Sigmoid colon (tissue), 4 donors: Measurements from ENCODE around the gene EID2B.

Experiments used
- CTCF ChIP-seq, 4 experiments: fragments of 450-650 bp in 3 of 4; fragments of 200-600 bp in 1 of 4; IDR thresholded peaks; one replicate each; pipeline ENCODE4 v1.5.1; 2016 to 2019; ENCODE audit warnings: antibody characterized with exemption in 4 of 4, mild to moderate bottlenecking in 3 of 4, moderate library complexity in 2 of 4
- POLR2A ChIP-seq, 2 donors: fragments of 450-650 bp; IDR thresholded peaks; one replicate each; pipeline ENCODE4 v1.6.1; 2016; ENCODE audit warnings: antibody characterized with exemption in 2 of 2, mild to moderate bottlenecking in 2 of 2, moderate library complexity in 2 of 2
- POLR2AphosphoS5 ChIP-seq, 4 donors: sonication (generic); formaldehyde crosslinking; IDR thresholded peaks; one replicate each; pipeline ENCODE4 v1.6.1; 2017; ENCODE audit warnings: antibody characterized with exemption in 4 of 4

GRCh38 chr19:39492225-39492624, 40.4 kb downstream of the EID2B start:
- TF ChIP-seq CTCF (IDR thresholded peaks at IDR 0.05) (no peak), POLR2A (IDR thresholded peaks at IDR 0.05) (no peak), POLR2AphosphoS5 (IDR thresholded peaks at IDR 0.05) (no peak)
